HL-60 (cell line): ENCODE results near the gene ENDOV.

Source experiments
- DNase-seq, 2 experiments: peaks; one replicate each; pipeline ENCODE4 v3.0.0-alpha.2; 2010 to 2020; ENCODE audit warnings: low read depth in 1 of 2, low spot score in 1 of 2
- H3K27ac ChIP-seq: fragments of 250-450 bp; sonication (Bioruptor Pico); replicated peaks from 2 replicates; pipeline ENCODE4 v1.5.1; 2020; ENCODE audit warnings: mild to moderate bottlenecking, moderate library complexity
- H3K27me3 ChIP-seq: fragments of 250-450 bp; sonication (Bioruptor Pico); 2 replicates; pipeline ENCODE4 v1.5.1; 2021; ENCODE audit warnings: mild to moderate bottlenecking, moderate library complexity; ENCODE audit not compliant: insufficient read depth, poor library complexity, severe bottlenecking
- H3K4me3 ChIP-seq: replicated peaks from 2 replicates; pipeline ENCODE4 v1.5.1; 2011; ENCODE audit warnings: mild to moderate bottlenecking, control low read depth, low read length; ENCODE audit not compliant: insufficient read depth
- CTCF ChIP-seq: IDR thresholded peaks from one replicate; pipeline ENCODE4 v1.5.1; 2011; ENCODE audit warnings: low read length, control low read depth, inconsistent platforms; ENCODE audit not compliant: insufficient read depth
- GABPA ChIP-seq: IDR thresholded peaks from 2 replicates; pipeline ENCODE4 v1.6.1; 2012; ENCODE audit warnings: low read depth
- POLR2AphosphoS5 ChIP-seq: IDR thresholded peaks from 2 replicates; pipeline ENCODE4 v1.6.1; 2012; ENCODE audit warnings: low read depth
- REST ChIP-seq: IDR thresholded peaks from 2 replicates; pipeline ENCODE4 v1.6.1; 2012; ENCODE audit warnings: low read depth; ENCODE audit not compliant: insufficient replicate concordance
- SPI1 ChIP-seq: IDR thresholded peaks from 2 replicates; pipeline ENCODE4 v1.6.1; 2012; ENCODE audit warnings: low read depth, mild to moderate bottlenecking, borderline replicate concordance

ENDOV gene

GRCh38 chr17:80466188-80466705 lies 51.3 kb downstream of the ENDOV start:
- peaks cover 50% of the 10 kb centered on the region for H3K27me3 ChIP-seq
- no peak overlapping the region for H3K4me3 ChIP-seq
- no peak for TF ChIP-seq POLR2AphosphoS5
- TF ChIP-seq CTCF: no peak
- TF ChIP-seq GABPA: no peak
- no peak overlapping the region for H3K27ac ChIP-seq
- no peak for DNase-seq

- Histone ChIP-seq H3K4me3 (no peak overlapping the region), H3K27ac (no peak overlapping the region), H3K27me3 (peaks cover 69% of the 10 kb centered on the region)
- no peak for TF ChIP-seq GABPA
- TF ChIP-seq REST: peak; percentile 85
- DNase-seq: no peak
Observed at GRCh38 chr17:80468242-80468641, 53.3 kb downstream of the ENDOV start.

- no peak overlapping the region for H3K27ac ChIP-seq
- peaks cover 70% of the 10 kb centered on the region for H3K27me3 ChIP-seq
- TF ChIP-seq SPI1 (no peak), REST (no peak), POLR2AphosphoS5 (no peak), CTCF (no peak), GABPA (no peak)
- no peak for DNase-seq
- H3K4me3 ChIP-seq: no peak overlapping the region
Observed at GRCh38 chr17:80468781-80469493, 54.0 kb downstream of the ENDOV start.

- Histone ChIP-seq H3K27me3 (peaks cover 73% of the 10 kb centered on the region), H3K4me3 (no peak overlapping the region), H3K27ac (no peak overlapping the region)
- no peak for TF ChIP-seq CTCF
- TF ChIP-seq REST: no peak
- TF ChIP-seq SPI1: no peak
- no peak for TF ChIP-seq POLR2AphosphoS5
- no peak for TF ChIP-seq GABPA
- DNase-seq: no peak
Observed at GRCh38 chr17:80469667-80470066, 54.7 kb downstream of the ENDOV start.
